Upper lobe of right lung (tissue), 1 donor: ENCODE measurements around the gene RAP1GDS1. TPM values are rescaled to one million over a fixed set of nuclear protein-coding genes. Genes with fewer than 3 reads are reported as not detected.

Experiments used
- ATAC-seq: fragments of 200-7000 bp; cut with Tn5 transposase; one replicate; pipeline ENCODE4 v1.9.1; 2020; ENCODE audit warnings: mild to moderate bottlenecking, moderate library complexity
- DNase-seq: peaks from one replicate; pipeline ENCODE4 v3.0.0-alpha.2; 2020
- H3K27ac ChIP-seq: fragments of 200-600 bp; one replicate; pipeline ENCODE4 v1.8.0; 2022
- H3K27me3 ChIP-seq: fragments of 200-600 bp; one replicate; pipeline ENCODE4 v1.8.0; 2022; ENCODE audit warnings: mild to moderate bottlenecking
- H3K36me3 ChIP-seq: fragments of 200-600 bp; one replicate; pipeline ENCODE4 v1.8.0; 2022
- H3K4me1 ChIP-seq: fragments of 200-600 bp; one replicate; pipeline ENCODE4 v1.8.0; 2022
- H3K4me3 ChIP-seq: fragments of 200-600 bp; one replicate; pipeline ENCODE4 v1.8.0; 2022; ENCODE audit warnings: mild to moderate bottlenecking
- H3K9me3 ChIP-seq: fragments of 200-600 bp; one replicate; pipeline ENCODE4 v1.8.0; 2022
- intact Hi-C: fragments of 100-400 bp; cut with DNase I; formaldehyde crosslinking; loops from one replicate; pipeline ENCODE4 v1.11.0; 2022
- total RNA-seq: library from RNA; stranded (reverse); fragmentation: NEBNext Ultra II Directional; extraction: Animal tissue kit (Norgen Biotek cat#: 25700); gene quantifications from one replicate; pipeline ENCODE4 v1.2.1, GENCODE V29; 2021
- TF ChIP-seq, protein P1 (sequence below): fragments of 200-600 bp; IDR thresholded peaks from one replicate; pipeline ENCODE4 v1.8.0; 2022; ENCODE audit warnings: antibody characterized with exemption
- donor health status: DM: no; HTN: yes; CAD: no; lungs with severe emphysema.

The RAP1GDS1 gene
- total RNA-seq, 1 donor from 2014 or later: 39.1 TPM

DNA sequence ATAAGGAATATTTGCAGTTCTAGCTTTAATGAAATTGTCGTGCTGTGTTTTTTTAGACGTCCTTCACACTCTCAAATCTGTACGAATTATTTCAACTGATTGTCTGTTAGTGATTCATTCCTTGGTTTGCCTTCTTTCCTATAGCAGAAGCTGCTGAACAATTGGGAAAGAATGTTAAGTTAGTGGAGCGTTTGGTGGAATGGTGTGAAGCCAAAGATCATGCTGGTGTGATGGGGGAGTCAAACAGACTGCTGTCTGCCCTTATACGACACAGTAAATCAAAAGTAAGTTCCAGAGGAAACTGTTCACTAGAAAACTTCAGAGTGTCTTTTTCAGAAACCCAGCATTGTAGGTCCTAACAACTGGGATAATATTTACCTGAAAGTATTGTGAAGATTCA, 159.9 kb downstream of the RAP1GDS1 start:
- intact Hi-C loops: no loop called here
- no peak overlapping the region for H3K27ac ChIP-seq
- DNase-seq (no peak), ATAC-seq (no peak)
- no peaks in the 10 kb centered on the region for H3K4me1 ChIP-seq
- H3K9me3 ChIP-seq: no peaks in the 10 kb centered on the region
- H3K27me3 ChIP-seq: no peaks in the 10 kb centered on the region
- peaks cover 48% of the 10 kb centered on the region for H3K36me3 ChIP-seq
- H3K4me3 ChIP-seq: no peak overlapping the region
- TF ChIP-seq, protein P1, sequence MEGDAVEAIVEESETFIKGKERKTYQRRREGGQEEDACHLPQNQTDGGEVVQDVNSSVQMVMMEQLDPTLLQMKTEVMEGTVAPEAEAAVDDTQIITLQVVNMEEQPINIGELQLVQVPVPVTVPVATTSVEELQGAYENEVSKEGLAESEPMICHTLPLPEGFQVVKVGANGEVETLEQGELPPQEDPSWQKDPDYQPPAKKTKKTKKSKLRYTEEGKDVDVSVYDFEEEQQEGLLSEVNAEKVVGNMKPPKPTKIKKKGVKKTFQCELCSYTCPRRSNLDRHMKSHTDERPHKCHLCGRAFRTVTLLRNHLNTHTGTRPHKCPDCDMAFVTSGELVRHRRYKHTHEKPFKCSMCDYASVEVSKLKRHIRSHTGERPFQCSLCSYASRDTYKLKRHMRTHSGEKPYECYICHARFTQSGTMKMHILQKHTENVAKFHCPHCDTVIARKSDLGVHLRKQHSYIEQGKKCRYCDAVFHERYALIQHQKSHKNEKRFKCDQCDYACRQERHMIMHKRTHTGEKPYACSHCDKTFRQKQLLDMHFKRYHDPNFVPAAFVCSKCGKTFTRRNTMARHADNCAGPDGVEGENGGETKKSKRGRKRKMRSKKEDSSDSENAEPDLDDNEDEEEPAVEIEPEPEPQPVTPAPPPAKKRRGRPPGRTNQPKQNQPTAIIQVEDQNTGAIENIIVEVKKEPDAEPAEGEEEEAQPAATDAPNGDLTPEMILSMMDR: no peak

DNA sequence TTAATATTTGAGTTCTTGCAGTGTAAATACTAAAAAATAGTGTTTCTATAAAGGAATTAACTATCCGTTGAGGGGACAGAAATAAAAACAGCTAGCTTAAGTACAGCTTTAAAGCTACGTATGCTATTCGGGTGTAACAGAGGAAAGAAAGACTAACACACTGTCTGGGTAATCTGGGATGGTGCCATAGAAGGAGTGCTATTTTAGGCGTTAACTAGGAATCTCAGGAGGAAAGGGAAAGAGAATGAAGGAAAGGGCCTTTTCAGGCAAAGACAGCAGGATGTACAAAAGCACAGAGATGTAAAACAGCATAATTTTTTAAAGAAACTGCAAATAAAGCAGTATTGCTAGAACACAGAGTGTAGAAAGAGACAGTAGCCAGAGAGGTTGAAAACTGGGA, 161.8 kb downstream of the RAP1GDS1 start:
- Histone ChIP-seq H3K9me3 (no peaks in the 10 kb centered on the region), H3K4me3 (no peak overlapping the region), H3K36me3 (peaks cover 34% of the 10 kb centered on the region), H3K27me3 (no peaks in the 10 kb centered on the region), H3K27ac (no peak overlapping the region), H3K4me1 (no peaks in the 10 kb centered on the region)
- intact Hi-C loops: no loop called here
- DNase-seq (no peak), ATAC-seq (no peak)
- TF ChIP-seq, protein P1: no peak

- H3K27ac ChIP-seq: no peak overlapping the region
- TF ChIP-seq, protein P1: no peak
- peaks cover 8% of the 10 kb centered on the region for H3K36me3 ChIP-seq
- no peaks in the 10 kb centered on the region for H3K27me3 ChIP-seq
- intact Hi-C loops: no loop called here
- DNase-seq (no peak), ATAC-seq (peak; percentile 95)
- no peaks in the 10 kb centered on the region for H3K9me3 ChIP-seq
- no peaks in the 10 kb centered on the region for H3K4me1 ChIP-seq
- no peak overlapping the region for H3K4me3 ChIP-seq
Observed at GRCh38 chr4:98430708-98431403, 169.7 kb downstream of the RAP1GDS1 start.

DNA sequence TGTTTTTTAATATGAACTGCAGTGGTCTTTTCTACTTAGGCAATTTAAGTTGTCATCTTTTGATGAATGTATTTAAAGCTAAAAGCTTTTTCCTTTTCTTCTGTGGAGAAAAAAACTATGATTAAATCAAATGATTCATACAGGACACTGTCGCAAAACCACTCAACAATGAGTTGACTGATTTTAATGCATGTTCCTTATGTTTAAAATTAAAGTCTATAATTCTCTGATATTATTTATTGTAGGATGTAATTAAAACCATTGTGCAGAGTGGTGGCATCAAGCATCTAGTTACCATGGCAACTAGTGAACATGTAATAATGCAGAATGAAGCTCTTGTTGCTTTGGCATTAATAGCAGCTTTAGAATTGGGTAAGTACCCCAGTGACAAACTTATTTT, 172.5 kb downstream of the RAP1GDS1 start:
- H3K27ac ChIP-seq: no peak overlapping the region
- H3K4me3 ChIP-seq: no peak overlapping the region
- no peaks in the 10 kb centered on the region for H3K4me1 ChIP-seq
- no peaks in the 10 kb centered on the region for H3K9me3 ChIP-seq
- no peaks in the 10 kb centered on the region for H3K27me3 ChIP-seq
- peaks cover 25% of the 10 kb centered on the region for H3K36me3 ChIP-seq
- no peak for DNase-seq
- TF ChIP-seq, protein P1: no peak
- ATAC-seq: no peak
- intact Hi-C loops: no loop called here

GRCh38 chr4:98434816-98435215, 173.6 kb downstream of the RAP1GDS1 start:
- no peaks in the 10 kb centered on the region for H3K9me3 ChIP-seq
- intact Hi-C loops: no loop called here
- DNase-seq (no peak), ATAC-seq (no peak)
- TF ChIP-seq, protein P1: no peak
- no peaks in the 10 kb centered on the region for H3K27me3 ChIP-seq
- no peak overlapping the region for H3K4me3 ChIP-seq
- no peak overlapping the region for H3K27ac ChIP-seq
- H3K4me1 ChIP-seq: no peaks in the 10 kb centered on the region
- peaks cover 25% of the 10 kb centered on the region for H3K36me3 ChIP-seq

DNA sequence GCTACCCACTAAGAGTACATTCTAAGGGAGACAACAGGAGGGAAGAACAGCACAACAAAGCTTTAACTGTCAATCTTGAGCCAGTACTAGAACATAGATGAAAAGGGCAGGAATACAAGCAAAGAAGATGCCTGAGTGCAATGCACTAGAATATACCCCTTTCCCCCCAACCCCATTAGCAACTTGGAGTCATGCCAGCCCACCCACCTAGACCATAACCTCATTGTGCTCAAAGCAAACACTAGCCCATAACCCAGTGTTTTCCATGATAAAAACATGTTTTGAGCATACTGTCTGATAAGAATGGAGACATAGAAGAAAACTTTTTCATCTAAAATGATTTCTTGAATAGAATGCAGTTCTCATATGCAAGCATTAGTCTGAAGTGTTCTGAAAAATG, 183.2 kb downstream of the RAP1GDS1 start:
- ATAC-seq (no peak), DNase-seq (no peak)
- H3K36me3 ChIP-seq: peaks cover 22% of the 10 kb centered on the region
- no peaks in the 10 kb centered on the region for H3K27me3 ChIP-seq
- H3K27ac ChIP-seq: no peak overlapping the region
- H3K4me1 ChIP-seq: peaks cover 11% of the 10 kb centered on the region
- intact Hi-C loops: no loop called here
- H3K9me3 ChIP-seq: no peaks in the 10 kb centered on the region
- H3K4me3 ChIP-seq: no peak overlapping the region
- TF ChIP-seq, protein P1: no peak
